Stimulated activated naive CD8-positive, alpha-beta T cell treated with anti-CD3 and anti-CD28 coated beads, Interleukin-15, amount 100 ng/mL, for 72 hours (primary cell): ENCODE results near the gene RASSF8.

Source experiments
- ATAC-seq: fragments of 150-1000 bp; cut with Tn5 transposase; 2 replicates; pipeline ENCODE4 v1.10.0; 2021; ENCODE audit warnings: mild to moderate bottlenecking, moderate library complexity
- DNase-seq, 2 donors: peaks; one replicate each; pipeline ENCODE4 v3.0.0; 2021 to 2022
- H3K27ac Mint-ChIP-seq, 2 donors: one replicate each; pipeline ENCODE4 v1.8.0; 2022; ENCODE audit warnings: mild to moderate bottlenecking in 2 of 2, mixed read lengths in 2 of 2, moderate library complexity in 2 of 2
- H3K27me3 Mint-ChIP-seq: one replicate; pipeline ENCODE4 v1.8.0; 2022; ENCODE audit warnings: mixed read lengths
- H3K4me1 Mint-ChIP-seq: one replicate; pipeline ENCODE4 v1.8.0; 2022; ENCODE audit warnings: mild to moderate bottlenecking, mixed read lengths
- H3K4me3 Mint-ChIP-seq, 2 donors: one replicate each; pipeline ENCODE4 v1.8.0; 2022; ENCODE audit warnings: mild to moderate bottlenecking in 2 of 2, mixed read lengths in 2 of 2, moderate library complexity in 1 of 2
- H3K9me3 Mint-ChIP-seq, 2 donors: one replicate each; pipeline ENCODE4 v1.8.0; 2022; ENCODE audit warnings: mixed read lengths in 2 of 2

Gene RASSF8

DNA sequence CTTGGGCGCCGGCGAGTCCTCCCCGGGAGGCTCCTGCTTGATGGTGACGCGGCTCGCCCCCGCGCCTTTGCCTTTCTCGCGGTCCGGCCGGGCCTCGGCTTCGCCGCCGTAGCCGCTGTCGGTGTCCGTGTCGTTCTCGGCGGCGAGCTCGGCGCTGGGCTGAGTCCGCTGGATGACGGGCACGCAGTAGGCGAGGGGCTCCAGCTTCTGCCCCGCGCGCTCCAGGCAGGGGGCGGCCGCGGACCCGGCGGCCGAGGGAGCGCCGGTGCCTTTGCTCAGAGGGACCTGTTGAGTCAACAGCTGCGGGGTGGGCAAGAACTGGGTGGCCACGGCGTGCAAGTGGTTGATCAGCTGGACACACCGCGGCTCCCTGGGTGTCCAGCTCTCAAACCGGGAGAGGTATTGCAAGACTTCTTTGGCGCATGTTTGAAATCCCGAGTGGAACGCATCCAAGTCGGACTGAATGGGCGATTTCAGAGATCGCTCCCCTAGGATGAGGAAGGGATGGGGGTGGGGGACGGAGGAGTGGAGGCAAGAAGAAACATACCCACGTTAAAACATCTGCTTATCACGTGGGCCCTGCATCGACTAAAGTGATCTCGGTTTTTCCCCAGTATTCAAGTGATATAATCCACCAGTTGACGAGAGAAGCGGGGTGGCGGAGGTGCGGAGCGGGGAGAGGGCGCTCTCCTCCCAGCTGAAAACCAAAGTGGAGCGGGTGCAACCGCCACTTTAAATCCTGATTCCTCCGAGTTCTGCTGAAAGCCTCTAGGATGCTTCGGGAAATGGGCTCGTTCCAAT lies 164.4 kb downstream of the RASSF8 start:
- DNase-seq (peak; percentile 22 to 34), ATAC-seq (peak; percentile 44)
- peaks cover 39% of the 10 kb centered on the region for H3K4me1 Mint-ChIP-seq
- peak overlapping the region; percentile 73 to 81 for H3K4me3 Mint-ChIP-seq
- H3K9me3 Mint-ChIP-seq: no peaks in the 10 kb centered on the region
- H3K27me3 Mint-ChIP-seq: peaks cover 97% of the 10 kb centered on the region
- H3K27ac Mint-ChIP-seq: no peak overlapping the region

DNA sequence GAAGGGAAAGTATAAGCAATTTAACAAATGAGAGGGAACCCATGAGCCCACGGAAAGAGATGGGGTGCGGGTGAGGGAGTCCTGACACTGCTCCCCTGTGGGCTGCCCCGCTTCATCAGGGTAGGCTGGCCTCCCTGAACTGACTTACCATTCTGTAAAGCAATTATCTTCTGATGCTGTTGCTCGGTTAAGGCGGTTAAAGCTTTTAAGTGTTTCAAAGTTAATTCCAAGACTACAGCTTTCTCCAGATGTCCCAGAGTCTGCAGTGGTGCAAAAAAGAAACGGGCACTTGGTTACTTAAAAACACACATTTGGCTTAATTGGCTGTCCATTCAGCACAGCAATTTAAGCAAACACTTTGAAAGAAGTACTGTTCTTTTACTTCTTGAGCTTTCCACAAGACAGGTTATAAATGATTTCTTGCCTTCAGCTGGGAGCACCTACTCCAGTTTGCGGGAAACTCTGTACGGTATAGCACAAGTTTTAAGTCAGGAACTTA lies 165.0 kb downstream of the RASSF8 start:
- Mint-ChIP-seq H3K27me3 (peaks cover 97% of the 10 kb centered on the region), H3K4me3 (peak overlapping the region; percentile 73 to 81), H3K9me3 (no peaks in the 10 kb centered on the region), H3K4me1 (peaks cover 39% of the 10 kb centered on the region), H3K27ac (no peak overlapping the region)
- ATAC-seq (no peak), DNase-seq (no peak)

DNA sequence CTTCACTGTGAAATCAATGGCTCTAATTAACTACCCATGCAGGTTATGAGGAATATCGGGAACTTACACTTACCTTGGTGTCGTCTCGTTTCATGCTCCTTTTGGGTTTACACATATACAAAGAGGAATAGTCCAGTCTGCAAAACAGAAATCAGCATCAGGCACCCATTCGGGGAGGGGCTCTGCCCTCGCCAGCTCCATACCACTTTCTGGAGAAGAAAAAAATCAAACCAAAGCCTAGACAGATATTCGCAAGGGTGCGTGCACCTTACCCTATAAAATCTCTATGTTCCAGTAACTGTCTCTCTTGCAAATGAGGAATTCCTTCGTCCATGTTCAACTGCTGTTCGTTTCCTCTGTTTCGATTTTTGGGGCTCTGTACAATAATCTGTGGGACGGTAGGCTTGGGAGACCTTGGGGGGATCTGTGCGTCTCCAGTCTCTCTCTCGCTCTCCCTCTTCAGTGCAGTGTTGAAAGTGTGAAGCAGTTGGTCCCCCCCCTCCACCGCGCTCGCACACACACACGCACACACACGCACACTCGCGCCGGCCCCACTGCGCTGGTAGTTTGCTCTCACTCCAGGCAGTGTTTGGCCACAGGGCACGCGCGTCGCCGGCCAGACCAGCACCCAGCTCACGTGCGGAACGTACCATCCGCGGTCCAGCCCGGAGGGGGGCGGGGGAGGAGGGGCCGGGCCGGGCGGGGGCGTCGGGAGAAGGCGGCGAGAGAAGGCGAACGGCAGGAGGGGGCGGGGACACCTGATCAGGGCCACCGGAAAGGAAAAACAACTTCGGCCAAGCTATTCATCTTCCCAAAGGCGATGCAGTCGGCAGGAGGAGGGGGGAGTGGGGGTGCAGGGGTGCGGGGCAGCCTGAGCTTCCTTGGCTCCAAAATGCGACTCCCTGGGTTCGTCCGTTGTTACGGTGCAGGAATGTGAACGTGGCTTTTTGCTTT lies 166.2 kb downstream of the RASSF8 start, which contains the start of gene BHLHE41:
BHLHE41 (minus strand) TSS at position 592 of the 954 bp plus-strand sequence; CDS start at position 334, 258 bp downstream.
- DNase-seq: no peak
- H3K9me3 Mint-ChIP-seq: no peaks in the 10 kb centered on the region
- H3K27me3 Mint-ChIP-seq: peaks cover 99% of the 10 kb centered on the region
- peaks cover 39% of the 10 kb centered on the region for H3K4me1 Mint-ChIP-seq
- H3K4me3 Mint-ChIP-seq: peak within 1 kb of the TSS; percentile 87 to 93
- peak within 1 kb of the TSS in 1 of 2 donors; percentile 72 for H3K27ac Mint-ChIP-seq
- ATAC-seq: no peak

DNA sequence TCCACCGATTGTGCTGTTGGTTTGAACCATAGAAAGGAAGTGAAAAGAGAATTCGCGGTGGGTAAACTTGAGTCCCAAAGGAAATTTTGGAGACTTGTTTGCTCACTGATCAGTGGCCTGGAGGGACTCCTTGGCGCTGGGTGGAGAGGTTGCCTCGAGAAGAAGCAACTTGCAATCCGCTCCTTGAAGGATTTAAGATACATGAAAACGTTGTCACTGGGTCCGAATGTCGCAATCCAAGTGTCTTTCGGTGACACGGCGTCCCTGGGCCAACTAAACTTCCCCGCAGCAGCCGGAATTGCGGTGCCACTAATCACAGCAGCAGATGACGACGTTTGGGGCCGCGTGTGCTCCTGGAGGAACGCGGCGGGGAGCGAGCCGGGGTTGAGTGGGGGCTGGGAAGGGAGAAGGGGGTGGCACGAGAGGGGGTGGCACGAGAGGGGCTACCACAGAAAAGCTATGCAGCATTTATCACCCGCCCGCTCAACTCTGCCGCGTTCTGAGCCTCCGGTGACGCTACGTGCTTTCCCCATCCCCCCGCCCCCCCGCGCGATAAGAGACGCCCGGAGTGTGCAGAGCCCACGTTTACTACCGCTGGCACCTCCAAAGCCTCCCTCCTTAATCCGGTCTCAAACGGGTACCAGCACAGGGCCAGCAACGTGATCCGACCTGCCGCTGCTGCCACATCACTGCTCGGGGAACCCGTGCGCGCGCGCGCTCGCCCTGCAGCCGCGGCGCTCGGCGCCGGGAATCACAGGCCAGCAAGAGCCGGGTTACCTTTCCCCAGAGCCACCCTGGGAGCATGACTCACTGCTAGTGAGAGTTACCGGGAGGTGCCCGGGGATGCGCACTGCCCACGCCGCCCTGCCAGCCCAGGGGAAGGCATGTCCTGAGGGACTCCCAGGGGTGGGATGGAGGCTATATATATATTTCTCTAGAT lies 167.2 kb downstream of the RASSF8 start:
- peak; percentile 30 to 36 for DNase-seq
- peak overlapping the region in 1 of 2 donors; percentile 72 for H3K27ac Mint-ChIP-seq

DNA sequence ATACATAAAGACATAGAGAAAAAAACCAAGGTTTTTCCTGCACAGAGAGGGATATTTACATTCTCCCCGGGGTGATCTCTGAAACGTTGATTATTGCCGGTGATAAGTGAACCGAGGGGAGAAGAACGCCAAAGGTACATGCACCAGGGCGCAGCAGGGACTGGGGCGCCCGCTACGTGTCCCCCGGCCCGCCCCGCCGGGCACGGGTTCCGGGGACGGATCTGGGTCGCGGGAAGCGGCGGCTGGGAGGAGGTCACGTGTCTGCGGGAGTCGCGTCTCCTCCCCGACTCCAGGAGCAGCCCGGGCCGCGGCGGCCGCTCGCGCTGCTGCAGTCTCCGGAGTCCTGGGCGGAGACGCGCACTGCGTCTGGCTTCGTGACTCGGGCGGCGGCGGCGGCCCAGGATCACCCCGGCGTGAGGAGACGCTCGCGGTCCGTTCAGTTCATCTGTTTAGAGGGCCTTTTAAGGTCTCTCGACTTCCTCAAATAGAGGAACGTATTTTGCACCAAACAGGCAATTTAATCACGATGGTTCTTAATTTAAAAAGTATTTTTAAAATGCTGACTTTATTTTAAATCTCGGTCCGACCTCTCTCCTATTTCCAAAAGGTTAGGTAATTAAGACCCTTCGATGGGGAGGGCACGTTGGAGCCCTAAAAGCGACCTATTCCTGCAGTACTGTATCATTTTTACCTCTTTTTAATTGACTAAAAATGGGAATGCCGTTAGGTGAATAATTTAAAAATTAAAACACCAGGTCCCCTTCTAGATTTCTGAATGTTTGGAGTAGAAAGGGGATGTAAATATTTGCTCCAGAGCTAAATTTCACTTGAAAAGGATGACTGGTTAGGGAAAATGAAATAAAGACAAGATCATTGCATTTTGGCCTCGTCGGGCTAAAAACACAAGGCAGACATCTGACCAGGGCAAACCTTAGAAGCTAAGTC lies 168.1 kb downstream of the RASSF8 start:
- Mint-ChIP-seq H3K27ac (no peak overlapping the region), H3K9me3 (no peaks in the 10 kb centered on the region), H3K27me3 (peaks cover 97% of the 10 kb centered on the region), H3K4me3 (peak overlapping the region; percentile 87 to 93), H3K4me1 (peaks cover 36% of the 10 kb centered on the region)
- DNase-seq (peak; percentile 37 to 40), ATAC-seq (peak; percentile 53)

More for the DNA sequence above, 167.2 kb downstream of the RASSF8 start:
- peak; percentile 47 for ATAC-seq
- H3K4me1 Mint-ChIP-seq: peaks cover 39% of the 10 kb centered on the region
- H3K9me3 Mint-ChIP-seq: no peaks in the 10 kb centered on the region
- peaks cover 97% of the 10 kb centered on the region for H3K27me3 Mint-ChIP-seq
- peak overlapping the region; percentile 87 to 93 for H3K4me3 Mint-ChIP-seq

DNA sequence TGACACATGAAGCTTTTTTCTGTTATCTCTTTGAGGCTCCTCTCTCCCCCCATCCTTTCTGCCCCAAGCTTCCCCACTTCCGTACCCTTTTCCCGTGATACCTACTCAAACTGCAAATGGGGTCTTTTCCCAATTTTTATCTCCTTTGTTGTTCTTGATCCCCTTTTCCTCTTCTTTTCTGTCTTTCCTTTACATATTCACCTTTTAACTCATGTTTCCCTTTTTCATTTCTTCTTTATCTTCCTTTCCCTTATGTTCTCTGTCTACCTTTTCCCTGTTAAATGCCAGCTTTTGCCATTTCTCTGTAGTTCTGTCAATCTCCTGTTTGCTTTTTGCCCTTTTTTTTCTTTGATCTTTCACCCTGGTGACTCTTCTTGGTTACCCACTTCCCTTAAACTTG lies 168.9 kb downstream of the RASSF8 start:
- H3K27me3 Mint-ChIP-seq: peaks cover 94% of the 10 kb centered on the region
- ATAC-seq: no peak
- H3K4me1 Mint-ChIP-seq: peaks cover 30% of the 10 kb centered on the region

DNA sequence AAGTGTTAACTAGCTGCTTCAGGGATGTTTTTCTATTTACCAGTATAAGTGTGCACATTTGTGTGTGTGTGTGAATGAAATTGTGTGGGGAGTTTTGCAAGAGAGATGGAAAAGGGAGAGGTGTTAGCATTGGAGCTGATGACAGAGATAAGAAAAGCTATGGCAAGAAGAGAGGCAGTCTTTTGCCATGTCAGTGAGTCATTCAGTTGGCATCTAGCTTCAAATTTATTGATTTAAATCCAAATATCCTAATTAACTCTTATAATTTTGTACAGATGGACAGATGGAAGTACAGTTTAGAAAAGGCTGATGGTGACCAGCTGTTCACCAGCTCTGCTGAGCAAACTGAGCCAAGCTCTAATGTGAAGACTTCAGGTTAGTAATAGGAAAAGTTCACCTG lies 169.7 kb downstream of the RASSF8 start:
- Mint-ChIP-seq H3K27me3 (peaks cover 94% of the 10 kb centered on the region), H3K27ac (no peak overlapping the region), H3K4me3 (no peak overlapping the region), H3K9me3 (no peaks in the 10 kb centered on the region), H3K4me1 (peaks cover 24% of the 10 kb centered on the region)
- DNase-seq (no peak), ATAC-seq (no peak)

More for the DNA sequence above, 168.9 kb downstream of the RASSF8 start:
- no peak overlapping the region for H3K27ac Mint-ChIP-seq
- H3K4me3 Mint-ChIP-seq: peak overlapping the region in 1 of 2 donors; percentile 4
- H3K9me3 Mint-ChIP-seq: no peaks in the 10 kb centered on the region
- no peak for DNase-seq
